OCI-LY7 (cell line): ENCODE measurements around the gene FUZ. TPM values are rescaled to one million over a fixed set of nuclear protein-coding genes. Genes with fewer than 3 reads are reported as not detected.
"Not testable (repeated sequence)": the region's sequence is repeated elsewhere in the genome, so short reads cannot be mapped to it uniquely, and the experiment has no call there.

Experiments
- BruUV-seq: library from RNA; stranded (reverse); fragments of 400-500 nt; replicated peaks from 2 replicates; lab custom pipeline; 2021; lab: Mats Ljungman, UMichigan
- CTCF ChIA-PET: fragments of 300-600 bp; sonication (Branson Sonifier 250); formaldehyde crosslinking; loops from one replicate; lab custom pipeline; 2022; ENCODE audit warnings: antibody characterized with exemption; ENCODE audit not compliant: unreplicated experiment; lab: Charles Lee
- POLR2A ChIA-PET: fragments of 300-600 bp; sonication (Branson Sonifier 250); formaldehyde crosslinking; loops from one replicate; lab custom pipeline; 2022; ENCODE audit warnings: antibody characterized with exemption; lab: Charles Lee
- DNase-seq: peaks from one replicate; pipeline ENCODE4 v3.0.0-alpha.2; 2015; ENCODE audit warnings: low spot score
- H2AFZ ChIP-seq: fragments of 200-600 bp; sonication (generic), shearing (Covaris generic); 2 replicates; pipeline ENCODE4 v1.6.1; 2014; ENCODE audit warnings: mild to moderate bottlenecking, antibody characterized with exemption, low read length, moderate library complexity
- H3K27ac ChIP-seq: fragments of 200-600 bp; sonication (generic); 2 replicates; pipeline ENCODE4 v1.5.1; 2014; ENCODE audit warnings: mixed run types, low read depth, mild to moderate bottlenecking, moderate library complexity, low read length, inconsistent platforms; ENCODE audit not compliant: poor library complexity, severe bottlenecking
- H3K36me3 ChIP-seq: fragments of 200-600 bp; sonication (generic); 2 replicates; pipeline ENCODE4 v1.6.1; 2014; ENCODE audit warnings: mild to moderate bottlenecking, antibody characterized with exemption, low read length, moderate library complexity, mixed read lengths; ENCODE audit not compliant: insufficient read depth
- H3K4me1 ChIP-seq: fragments of 200-600 bp; sonication (generic); 2 replicates; pipeline ENCODE4 v1.5.1; 2014; ENCODE audit warnings: mild to moderate bottlenecking, low read length; ENCODE audit not compliant: insufficient read depth, poor library complexity, severe bottlenecking
- H3K4me2 ChIP-seq: fragments of 200-600 bp; sonication (generic); 2 replicates; pipeline ENCODE4 v1.6.1; 2014; ENCODE audit warnings: mild to moderate bottlenecking, low read length
- H3K4me3 ChIP-seq: fragments of 200-600 bp; sonication (generic); 2 replicates; pipeline ENCODE4 v1.5.1; 2014; ENCODE audit warnings: mild to moderate bottlenecking, low read depth, low read length; ENCODE audit not compliant: poor library complexity, severe bottlenecking
- H3K79me2 ChIP-seq: fragments of 200-600 bp; sonication (generic); 2 replicates; pipeline ENCODE4 v1.6.1; 2016; ENCODE audit warnings: low read depth, mild to moderate bottlenecking, low read length, moderate library complexity, mixed read lengths; ENCODE audit not compliant: insufficient read depth
- H3K9me2 ChIP-seq: fragments of 200-600 bp; sonication (generic); 2 replicates; pipeline ENCODE4 v1.6.1; 2016; ENCODE audit warnings: mild to moderate bottlenecking, low read length, mixed read lengths; ENCODE audit not compliant: insufficient read depth
- H3K9me3 ChIP-seq: fragments of 200-600 bp; sonication (generic); 2 replicates; pipeline ENCODE4 v1.6.1; 2014; ENCODE audit warnings: mild to moderate bottlenecking, mixed run types, low read length, mixed read lengths
- H4K20me1 ChIP-seq: fragments of 200-600 bp; sonication (generic); 2 replicates; pipeline ENCODE4 v1.6.1; 2014; ENCODE audit warnings: mild to moderate bottlenecking, antibody characterized with exemption, low read length, moderate library complexity, mixed read lengths; ENCODE audit not compliant: insufficient read depth
- CTCF ChIP-seq: fragments of 200-600 bp; sonication (generic); conservative IDR thresholded peaks from 2 replicates; pipeline ENCODE4 v1.5.1; 2014; ENCODE audit warnings: mild to moderate bottlenecking, antibody characterized with exemption, low read length, moderate library complexity, mixed read lengths
- EZH2phosphoT487 ChIP-seq: fragments of 200-600 bp; sonication (generic); IDR thresholded peaks from 2 replicates; pipeline ENCODE4 v1.6.1; 2018; ENCODE audit warnings: low read depth, borderline replicate concordance, mild to moderate bottlenecking, mixed run types, antibody characterized with exemption, low read length, moderate library complexity, mixed read lengths
- intact Hi-C: fragments of 100-400 bp; cut with micrococcal nuclease; formaldehyde crosslinking; loops from one replicate; pipeline ENCODE4 v1.10.0; 2022; ENCODE audit not compliant: unreplicated experiment
- total RNA-seq, 2 experiments: library from RNA; depleted of rRNA in 1 of 2; stranded (reverse); fragments of >200 nt in 1 of 2; shearing (Covaris generic) in 1 of 2; gene quantifications; 2 replicates each; pipeline ENCODE4 v1.2.3, GENCODE V29; 2014 to 2022

FUZ gene
- total RNA-seq, 2 experiments from 2014 or later, result 28.1 to 33.6 TPM

- H3K4me1 ChIP-seq, result peaks cover 62% of the 10 kb centered on the region
- H2AFZ ChIP-seq, result no peak overlapping the region
- BruUV-seq, result no TSS peak
- no peak for TF ChIP-seq EZH2phosphoT487
- no peaks in the 10 kb centered on the region for H3K9me2 ChIP-seq
- H3K4me2 ChIP-seq, result peak overlapping the region; percentile 83
- POLR2A ChIA-PET, result no interaction called here
- CTCF ChIA-PET, result no interaction called here
- peaks cover 49% of the 10 kb centered on the region for H3K79me2 ChIP-seq
- intact Hi-C loops, result no loop called here
- no peak for DNase-seq
- H3K4me3 ChIP-seq, result no peak overlapping the region
- H3K27ac ChIP-seq, result peak overlapping the region; percentile 94
- H4K20me1 ChIP-seq, result no peaks in the 10 kb centered on the region
- H3K36me3 ChIP-seq, result peaks cover 85% of the 10 kb centered on the region
- H3K9me3 ChIP-seq, result no peaks in the 10 kb centered on the region
Measured at GRCh38 chr19:49824662-49825061, 11.6 kb upstream of the FUZ start.

- H3K9me3 ChIP-seq, result no peaks in the 10 kb centered on the region
- H3K4me1 ChIP-seq, result peaks cover 56% of the 10 kb centered on the region
- H3K79me2 ChIP-seq, result peaks cover 61% of the 10 kb centered on the region
- peak overlapping the region; percentile 83 for H3K4me2 ChIP-seq
- no peaks in the 10 kb centered on the region for H4K20me1 ChIP-seq
- peaks cover 80% of the 10 kb centered on the region for H3K36me3 ChIP-seq
- H2AFZ ChIP-seq, result 0 out of 2 replicates have a peak overlapping the region, but pooled peaks have one; percentile 12
- TF ChIP-seq CTCF, result no peak
- TF ChIP-seq EZH2phosphoT487, result no peak
- intact Hi-C loops, result loop anchor here (2.0 kb wide), 1 partner anchor 27 kb away; the partner anchor contains the start of gene PTOV1
- CTCF ChIA-PET, result no interaction called here
- peak overlapping the region; percentile 94 for H3K27ac ChIP-seq
- DNase-seq, result peak; percentile 96
- POLR2A ChIA-PET, result interaction anchor here (1.1 to 1.7 kb wide), 2 partner anchors 10 to 46 kb away, joined by 3 to 7 read pairs; partner anchors contain the start of gene FUZ
- H3K9me2 ChIP-seq, result no peaks in the 10 kb centered on the region
- peak overlapping the region; percentile 59 for H3K4me3 ChIP-seq
- BruUV-seq, result TSS peak; percentile 30
Measured at GRCh38 chr19:49823472-49823871, 10.4 kb upstream of the FUZ start.

- H3K9me2 ChIP-seq, result no peaks in the 10 kb centered on the region
- H3K79me2 ChIP-seq, result peaks cover 46% of the 10 kb centered on the region
- DNase-seq, result no peak
- intact Hi-C loops, result no loop called here
- ChIA-PET POLR2A (interaction anchor here (0.7 to 1.7 kb wide), 3 partner anchors 19 to 399 kb away, joined by 3 to 4 read pairs (median 3); no protein-coding TSS in a partner anchor), CTCF (no interaction called here)
- H3K4me3 ChIP-seq, result peak overlapping the region; percentile 90
- H3K9me3 ChIP-seq, result no peaks in the 10 kb centered on the region
- no peak overlapping the region for H2AFZ ChIP-seq
- TF ChIP-seq EZH2phosphoT487, result no peak
- no peak for TF ChIP-seq CTCF
- peaks cover 49% of the 10 kb centered on the region for H3K36me3 ChIP-seq
- peak overlapping the region; percentile 98 for H3K4me2 ChIP-seq
- BruUV-seq, result TSS peak; percentile 70
- H4K20me1 ChIP-seq, result no peaks in the 10 kb centered on the region
- H3K4me1 ChIP-seq, result peaks cover 62% of the 10 kb centered on the region
- H3K27ac ChIP-seq, result peak overlapping the region; percentile 72
Measured at GRCh38 chr19:49820125-49820524, 7.0 kb upstream of the FUZ start.

GRCh38 chr19:49819452-49820115 lies 6.5 kb upstream of the FUZ start:
- H3K9me3 ChIP-seq, DNase-seq, BruUV-seq, CTCF ChIA-PET, H4K20me1 ChIP-seq, intact Hi-C loops, H2AFZ ChIP-seq, H3K9me2 ChIP-seq: not testable (repeated sequence)
- H3K4me1 ChIP-seq, result peaks cover 59% of the 10 kb centered on the region
- H3K36me3 ChIP-seq, result peaks cover 43% of the 10 kb centered on the region
- peak overlapping the region; percentile 98 for H3K4me2 ChIP-seq
- peak overlapping the region; percentile 72 for H3K27ac ChIP-seq
- POLR2A ChIA-PET, result interaction anchor here (0.7 to 1.9 kb wide), 5 partner anchors 19 to 399 kb away, joined by 3 to 8 read pairs (median 4); partner anchors contain the start of genes PTOV1 and TSKS
- H3K4me3 ChIP-seq, result peak overlapping the region; percentile 90
- H3K79me2 ChIP-seq, result peaks cover 41% of the 10 kb centered on the region
